Measurements from ENCODE around the gene STIM2. TPM values are rescaled to one million over a fixed set of nuclear protein-coding genes. Genes with fewer than 3 reads are reported as not detected.
A peak's percentile ranks its signal among the peaks of the same experiment; 100 is the strongest.

Gene STIM2
- total RNA-seq, 1 experiment from 2014 or later: 203 TPM

- no peaks in the 10 kb centered on the region for H3K27me3 ChIP-seq (ENCODE audit: low read length)
- no peaks in the 10 kb centered on the region for H4K20me1 ChIP-seq (ENCODE audit: insufficient read depth, low read depth, low read length)
- no peaks in the 10 kb centered on the region; the same call in 1 of the 2 replicates for H3K36me3 ChIP-seq (ENCODE audit: insufficient read depth, low read length)
- no peak overlapping the region for H2AFZ ChIP-seq (ENCODE audit: low read length)
- no peak overlapping the region for H3K4me2 ChIP-seq (ENCODE audit: low read depth, low read length, poor library complexity, severe bottlenecking)
- no peaks in the 10 kb centered on the region for H3K79me2 ChIP-seq (ENCODE audit: low read length)
- H3K27ac ChIP-seq (ENCODE audit: low read length): no peak overlapping the region
- no peaks in the 10 kb centered on the region for H3K9me3 ChIP-seq (ENCODE audit: low read length)
- DNase-seq: no peak
- H3K9me2 ChIP-seq (replicated peaks; ENCODE audit: insufficient read depth, low read length): no peaks in the 10 kb centered on the region
- no peaks in the 10 kb centered on the region for H3K4me1 ChIP-seq (ENCODE audit: low read length)
- no peak overlapping the region for H3K4me3 ChIP-seq (ENCODE audit: low read length)
- no peak overlapping the region for H3K9ac ChIP-seq (ENCODE audit: low read length)
Measured at GRCh38 chr4:26839534-26839951, 21.1 kb upstream of the STIM2 start.

- H3K36me3 ChIP-seq (ENCODE audit: insufficient read depth, low read length): no peaks in the 10 kb centered on the region; the same call in 1 of the 2 replicates
- no peak overlapping the region for H3K27ac ChIP-seq (ENCODE audit: low read length)
- H3K4me1 ChIP-seq (ENCODE audit: low read length): no peaks in the 10 kb centered on the region
- H4K20me1 ChIP-seq (ENCODE audit: insufficient read depth, low read depth, low read length): no peaks in the 10 kb centered on the region
- no peak overlapping the region for H3K4me2 ChIP-seq (ENCODE audit: low read depth, low read length, poor library complexity, severe bottlenecking)
- H3K79me2 ChIP-seq (ENCODE audit: low read length): no peaks in the 10 kb centered on the region
- no peaks in the 10 kb centered on the region for H3K9me3 ChIP-seq (ENCODE audit: low read length)
- H3K9ac ChIP-seq (ENCODE audit: low read length): no peak overlapping the region
- no peak for DNase-seq
- no peaks in the 10 kb centered on the region for H3K27me3 ChIP-seq (ENCODE audit: low read length)
- H3K9me2 ChIP-seq (replicated peaks; ENCODE audit: insufficient read depth, low read length): no peaks in the 10 kb centered on the region
- no peak overlapping the region for H3K4me3 ChIP-seq (ENCODE audit: low read length)
- no peak overlapping the region for H2AFZ ChIP-seq (ENCODE audit: low read length)
Measured at GRCh38 chr4:26840786-26841185, 19.9 kb upstream of the STIM2 start.

- no peak for DNase-seq
- H3K27ac ChIP-seq (ENCODE audit: low read length): no peak overlapping the region
- no peak overlapping the region for H3K4me2 ChIP-seq (ENCODE audit: low read depth, low read length, poor library complexity, severe bottlenecking)
- H3K9ac ChIP-seq (ENCODE audit: low read length): no peak overlapping the region
- H4K20me1 ChIP-seq (ENCODE audit: insufficient read depth, low read depth, low read length): no peaks in the 10 kb centered on the region
- H3K9me3 ChIP-seq (ENCODE audit: low read length): no peaks in the 10 kb centered on the region
- H3K36me3 ChIP-seq (ENCODE audit: insufficient read depth, low read length): no peaks in the 10 kb centered on the region; the same call in 1 of the 2 replicates
- no peaks in the 10 kb centered on the region for H3K9me2 ChIP-seq (replicated peaks; ENCODE audit: insufficient read depth, low read length)
- H3K79me2 ChIP-seq (ENCODE audit: low read length): no peaks in the 10 kb centered on the region
- H3K27me3 ChIP-seq (ENCODE audit: low read length): no peaks in the 10 kb centered on the region
- no peak overlapping the region for H2AFZ ChIP-seq (ENCODE audit: low read length)
- H3K4me3 ChIP-seq (ENCODE audit: low read length): no peak overlapping the region
- H3K4me1 ChIP-seq (ENCODE audit: low read length): no peaks in the 10 kb centered on the region
Measured at GRCh38 chr4:26842911-26843310, 17.7 kb upstream of the STIM2 start.

- no peaks in the 10 kb centered on the region for H3K79me2 ChIP-seq (ENCODE audit: low read length)
- no peak overlapping the region for H3K4me3 ChIP-seq (ENCODE audit: low read length)
- DNase-seq: no peak
- peaks cover 10% of the 10 kb centered on the region for H3K4me1 ChIP-seq (ENCODE audit: low read length)
- H4K20me1 ChIP-seq (ENCODE audit: insufficient read depth, low read depth, low read length): no peaks in the 10 kb centered on the region
- H3K9me2 ChIP-seq (replicated peaks; ENCODE audit: insufficient read depth, low read length): no peaks in the 10 kb centered on the region
- H3K9ac ChIP-seq (ENCODE audit: low read length): no peak overlapping the region
- no peak overlapping the region for H3K27ac ChIP-seq (ENCODE audit: low read length)
- H2AFZ ChIP-seq (ENCODE audit: low read length): no peak overlapping the region
- no peaks in the 10 kb centered on the region for H3K9me3 ChIP-seq (ENCODE audit: low read length)
- no peaks in the 10 kb centered on the region; the same call in 1 of the 2 replicates for H3K36me3 ChIP-seq (ENCODE audit: insufficient read depth, low read length)
- no peaks in the 10 kb centered on the region for H3K27me3 ChIP-seq (ENCODE audit: low read length)
- H3K4me2 ChIP-seq (ENCODE audit: low read depth, low read length, poor library complexity, severe bottlenecking): no peak overlapping the region
Measured at GRCh38 chr4:26850528-26850927, 10.1 kb upstream of the STIM2 start.

- Histone ChIP-seq H3K4me3 (ENCODE audit: low read length) (no peak overlapping the region), H3K27ac (ENCODE audit: low read length) (no peak overlapping the region), H4K20me1 (ENCODE audit: insufficient read depth, low read depth, low read length) (no peaks in the 10 kb centered on the region), H3K79me2 (ENCODE audit: low read length) (no peaks in the 10 kb centered on the region), H3K4me1 (ENCODE audit: low read length) (peaks cover 10% of the 10 kb centered on the region), H3K9me2 (replicated peaks; ENCODE audit: insufficient read depth, low read length) (no peaks in the 10 kb centered on the region), H3K9ac (ENCODE audit: low read length) (no peak overlapping the region), H3K4me2 (ENCODE audit: low read depth, low read length, poor library complexity, severe bottlenecking) (no peak overlapping the region), H2AFZ (ENCODE audit: low read length) (no peak overlapping the region), H3K36me3 (ENCODE audit: insufficient read depth, low read length) (no peaks in the 10 kb centered on the region), H3K9me3 (ENCODE audit: low read length) (no peaks in the 10 kb centered on the region), H3K27me3 (ENCODE audit: low read length) (no peaks in the 10 kb centered on the region)
- DNase-seq: no peak
Measured at GRCh38 chr4:26851129-26851528, 9.5 kb upstream of the STIM2 start.

GRCh38 chr4:26854701-26855100 lies 5.9 kb upstream of the STIM2 start:
- Histone ChIP-seq H3K4me3 (ENCODE audit: low read length) (no peak overlapping the region), H3K9ac (ENCODE audit: low read length) (no peak overlapping the region), H3K27ac (ENCODE audit: low read length) (no peak overlapping the region), H3K27me3 (ENCODE audit: low read length) (no peaks in the 10 kb centered on the region), H3K79me2 (ENCODE audit: low read length) (peaks cover 19% of the 10 kb centered on the region), H3K36me3 (ENCODE audit: insufficient read depth, low read length) (no peaks in the 10 kb centered on the region), H4K20me1 (ENCODE audit: insufficient read depth, low read depth, low read length) (no peaks in the 10 kb centered on the region), H3K4me2 (ENCODE audit: low read depth, low read length, poor library complexity, severe bottlenecking) (no peak overlapping the region), H3K9me3 (ENCODE audit: low read length) (no peaks in the 10 kb centered on the region), H3K4me1 (ENCODE audit: low read length) (peaks cover 27% of the 10 kb centered on the region), H2AFZ (ENCODE audit: low read length) (no peak overlapping the region), H3K9me2 (replicated peaks; ENCODE audit: insufficient read depth, low read length) (no peaks in the 10 kb centered on the region)
- DNase-seq: no peak

GRCh38 chr4:26856906-26857277 lies 3.7 kb upstream of the STIM2 start:
- H3K9ac ChIP-seq (ENCODE audit: low read length): peak overlapping the region; percentile 98
- H3K27ac ChIP-seq (ENCODE audit: low read length): peak overlapping the region; percentile 29
- H3K9me3 ChIP-seq (ENCODE audit: low read length): no peaks in the 10 kb centered on the region
- H3K36me3 ChIP-seq (ENCODE audit: insufficient read depth, low read length): no peaks in the 10 kb centered on the region
- H3K4me2 ChIP-seq (ENCODE audit: low read depth, low read length, poor library complexity, severe bottlenecking): peak overlapping the region; percentile 98
- H3K4me1 ChIP-seq (ENCODE audit: low read length): peaks cover 32% of the 10 kb centered on the region
- H3K9me2 ChIP-seq (replicated peaks; ENCODE audit: insufficient read depth, low read length): no peaks in the 10 kb centered on the region
- peaks cover 21% of the 10 kb centered on the region for H3K79me2 ChIP-seq (ENCODE audit: low read length)
- 0 out of 2 replicates have a peak, but pooled peaks cover 1% of the 10 kb centered on the region for H4K20me1 ChIP-seq (ENCODE audit: insufficient read depth, low read depth, low read length)
- DNase-seq: no peak
- H3K4me3 ChIP-seq (ENCODE audit: low read length): peak overlapping the region; percentile 92
- H2AFZ ChIP-seq (ENCODE audit: low read length): peak overlapping the region; percentile 82; the same call in 1 of the 2 replicates
- H3K27me3 ChIP-seq (ENCODE audit: low read length): no peaks in the 10 kb centered on the region

- Histone ChIP-seq H3K36me3 (ENCODE audit: insufficient read depth, low read length) (no peaks in the 10 kb centered on the region), H3K4me2 (ENCODE audit: low read depth, low read length, poor library complexity, severe bottlenecking) (peak overlapping the region; percentile 98), H2AFZ (ENCODE audit: low read length) (peak overlapping the region; percentile 82; the same call in 1 of the 2 replicates), H3K9me2 (replicated peaks; ENCODE audit: insufficient read depth, low read length) (no peaks in the 10 kb centered on the region), H4K20me1 (ENCODE audit: insufficient read depth, low read depth, low read length) (peaks cover 5% of the 10 kb centered on the region), H3K4me3 (ENCODE audit: low read length) (peak overlapping the region; percentile 92), H3K4me1 (ENCODE audit: low read length) (peaks cover 32% of the 10 kb centered on the region), H3K9me3 (ENCODE audit: low read length) (no peaks in the 10 kb centered on the region), H3K27ac (ENCODE audit: low read length) (peak overlapping the region; percentile 95), H3K9ac (ENCODE audit: low read length) (peak overlapping the region; percentile 98), H3K79me2 (ENCODE audit: low read length) (peaks cover 27% of the 10 kb centered on the region), H3K27me3 (ENCODE audit: low read length) (no peaks in the 10 kb centered on the region)
- DNase-seq: peak; percentile 95
Measured at GRCh38 chr4:26857278-26858034, 3.2 kb upstream of the STIM2 start.

Measured in Karpas-422 (cell line).